OCI-M1 (cell line): ENCODE results near the gene S100PBP.
"Not testable (repeated sequence)": the region's sequence is repeated elsewhere in the genome, so short reads cannot be mapped to it uniquely, and the experiment has no call there.

Experiments
- DNase-seq: peaks from one replicate; lab custom pipeline; 2025; lab: John Stamatoyannopoulos, UW

The S100PBP gene

DNA sequence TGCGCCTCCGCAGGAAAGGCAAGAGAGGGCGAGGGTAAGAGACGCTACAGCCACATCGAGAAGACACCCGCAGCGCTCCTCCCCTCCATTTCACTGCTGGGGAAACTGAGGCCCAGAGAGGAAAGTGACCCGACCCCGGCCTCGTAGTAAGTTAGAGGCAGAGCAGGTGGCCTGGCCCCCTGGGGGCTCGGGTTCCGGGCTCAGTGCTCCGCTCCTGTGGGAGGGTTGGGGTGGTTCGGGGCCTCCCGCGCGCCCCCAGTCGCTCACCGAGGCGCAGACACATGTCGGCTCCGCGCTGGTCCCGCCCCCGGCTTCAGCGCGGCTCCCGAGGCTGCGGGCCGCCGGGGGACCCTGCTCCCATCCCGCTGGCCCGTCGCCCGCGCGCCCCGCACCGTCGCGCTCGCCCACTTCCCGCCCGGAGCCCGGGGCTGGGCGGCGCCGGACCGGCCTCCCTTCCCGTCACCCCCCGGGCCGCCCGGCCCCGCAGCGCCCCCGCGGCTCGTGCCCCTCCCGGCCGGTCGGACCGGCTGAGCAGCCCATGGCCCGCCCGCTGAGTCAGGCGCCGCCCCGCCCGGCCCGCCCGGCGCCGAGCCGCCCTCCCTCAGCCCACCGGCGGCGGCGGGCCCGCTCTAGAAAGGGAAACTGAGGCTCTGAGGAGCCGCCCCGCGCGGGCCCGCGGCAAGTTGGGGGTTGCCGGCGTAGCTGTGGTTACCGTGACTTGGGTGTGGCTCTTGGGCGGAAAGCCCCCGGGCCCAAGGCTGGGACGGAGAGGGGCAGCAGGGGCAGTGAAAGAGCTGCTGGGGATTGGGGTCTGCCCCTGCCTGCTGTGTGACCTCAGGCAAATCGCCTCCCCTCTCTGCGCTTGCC lies 83.7 kb downstream of the S100PBP start, which contains the start of gene TMEM54:
Gene TMEM54, minus strand, starts transcription at position 434 of the 867 bp plus-strand sequence. Its CDS starts 151 bp downstream, at position 283.
- no peak for DNase-seq

DNA sequence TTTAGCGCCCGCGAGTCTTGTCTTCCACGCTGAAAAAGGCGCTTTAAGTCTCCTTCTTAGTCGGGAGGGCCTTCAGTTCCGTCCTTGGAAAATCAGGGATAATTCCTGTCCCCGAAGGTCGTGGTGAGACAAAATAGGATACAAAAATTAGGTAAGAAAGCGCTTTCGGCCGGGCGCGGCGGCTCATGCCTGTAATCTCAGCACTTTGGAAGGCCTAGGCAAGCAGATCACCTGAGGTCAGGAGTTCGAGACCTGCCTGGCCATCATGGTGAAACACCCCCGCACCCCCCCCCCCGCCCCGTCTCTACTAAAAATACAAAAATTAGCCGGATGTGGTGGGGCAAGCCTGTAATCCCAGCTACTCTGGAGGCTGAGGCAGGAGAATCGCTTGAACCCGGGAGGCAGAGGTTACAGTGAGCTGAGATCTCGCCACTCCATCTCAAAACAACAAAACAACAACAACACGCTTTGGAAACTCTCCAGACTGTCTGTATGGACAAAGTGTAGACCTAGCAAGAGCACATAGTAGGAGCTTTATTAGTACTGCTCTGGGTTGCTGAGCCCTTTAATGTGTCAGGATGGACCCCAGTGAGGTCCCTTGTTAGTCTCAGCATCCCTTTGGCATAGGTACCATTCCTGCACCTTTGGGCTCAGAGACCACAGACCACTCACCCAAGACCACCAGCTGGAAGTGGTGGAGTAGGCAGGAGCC lies 84.5 kb downstream of the S100PBP start:
- no peak for DNase-seq

DNA sequence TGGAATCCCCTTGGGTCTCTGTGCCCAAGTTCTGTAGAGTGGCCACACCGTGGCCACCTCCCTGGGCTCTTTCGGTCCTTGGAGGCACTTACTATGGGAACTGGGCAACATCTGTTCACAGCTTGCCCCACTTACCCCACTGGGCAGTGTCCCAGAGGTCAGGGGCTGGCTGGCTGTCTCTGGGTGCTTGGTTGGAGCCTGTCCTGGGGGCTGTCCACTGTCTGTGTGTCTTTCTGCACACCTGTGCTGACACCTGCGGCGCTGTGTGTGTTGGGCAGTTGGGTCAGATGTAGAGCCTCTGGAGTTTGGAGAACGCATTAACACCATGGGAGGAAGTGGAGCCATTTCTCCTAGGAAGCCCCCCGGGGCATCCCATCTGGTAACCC lies 85.1 kb downstream of the S100PBP start:
- no peak for DNase-seq

DNA sequence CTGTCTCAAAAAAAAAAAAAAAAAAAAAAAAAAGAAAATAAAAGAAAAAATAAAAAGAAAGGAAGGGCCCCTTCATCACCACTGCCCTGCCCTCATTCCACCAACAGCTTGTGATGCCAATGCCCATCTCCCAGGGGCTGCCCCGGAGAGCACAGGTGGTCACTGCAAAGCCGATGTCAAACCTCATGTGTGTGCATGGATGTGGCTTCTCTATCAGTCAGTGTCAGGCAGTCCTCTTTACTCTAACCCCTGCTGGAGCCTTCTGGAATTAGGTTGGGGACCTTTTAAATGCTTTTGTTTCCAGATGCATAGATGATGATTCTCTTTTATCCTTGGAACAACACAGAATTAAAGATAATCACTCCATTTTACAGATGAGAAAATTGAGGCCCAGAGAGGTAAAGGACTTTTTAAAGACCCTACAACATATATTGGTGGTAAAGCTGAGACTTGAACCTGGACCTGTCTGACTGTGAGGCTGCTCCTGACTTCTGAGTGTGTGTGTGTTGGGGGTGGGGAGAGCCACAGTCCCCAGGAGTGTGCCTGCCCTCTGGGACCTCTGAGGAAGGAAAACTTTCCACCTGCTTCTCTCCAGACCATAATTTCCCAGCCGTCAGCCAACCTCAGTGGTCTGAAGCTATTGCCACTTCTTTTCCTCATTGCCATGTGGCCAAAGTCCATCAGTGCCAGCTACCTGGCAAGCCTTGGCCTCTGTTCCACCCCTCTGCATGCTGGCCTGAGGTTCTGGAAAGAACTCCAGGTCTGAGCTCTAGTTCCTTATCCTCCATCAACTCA lies 86.7 kb downstream of the S100PBP start:
- no peak for DNase-seq

DNA sequence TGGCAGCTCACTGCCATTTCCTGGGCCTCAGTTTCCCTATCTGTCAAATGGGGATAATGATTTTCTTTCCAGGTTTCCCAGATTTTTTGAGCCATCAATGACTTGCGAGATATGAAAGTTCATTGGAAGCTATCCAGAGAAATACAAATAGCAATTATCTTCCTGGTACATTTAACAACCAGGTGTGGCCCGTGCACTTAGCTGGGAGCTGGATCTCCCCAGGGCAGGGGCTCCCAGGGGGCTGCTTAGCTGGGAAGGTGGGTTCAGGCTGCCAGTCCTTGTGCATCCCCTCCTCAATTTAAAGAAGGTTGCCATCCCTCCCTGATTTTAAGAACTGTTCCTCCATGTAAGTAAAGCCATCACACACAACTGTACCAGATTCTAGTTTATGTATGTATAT lies 87.3 kb downstream of the S100PBP start:
- DNase-seq = no peak

DNA sequence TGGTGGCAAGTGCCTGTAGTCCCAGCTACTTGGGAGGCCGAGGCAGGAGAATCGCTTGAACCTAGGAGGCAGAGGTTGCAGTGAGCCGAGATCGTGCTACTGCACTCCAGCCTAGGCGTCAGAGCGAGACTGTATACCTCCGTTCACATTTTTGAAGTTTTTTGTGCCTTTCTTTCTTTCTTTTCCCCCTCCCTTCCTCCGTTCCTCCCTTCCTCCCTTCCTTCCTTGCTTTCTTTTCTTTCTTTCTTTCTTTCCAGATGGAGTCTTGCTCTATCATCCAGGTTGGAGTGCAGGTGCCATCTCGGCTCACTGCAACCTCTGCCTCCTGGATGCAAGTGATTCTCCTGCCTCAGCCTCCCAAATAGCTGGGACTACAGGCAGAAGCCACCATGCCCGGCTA lies 88.1 kb downstream of the S100PBP start:
- DNase-seq = not testable (repeated sequence)

DNA sequence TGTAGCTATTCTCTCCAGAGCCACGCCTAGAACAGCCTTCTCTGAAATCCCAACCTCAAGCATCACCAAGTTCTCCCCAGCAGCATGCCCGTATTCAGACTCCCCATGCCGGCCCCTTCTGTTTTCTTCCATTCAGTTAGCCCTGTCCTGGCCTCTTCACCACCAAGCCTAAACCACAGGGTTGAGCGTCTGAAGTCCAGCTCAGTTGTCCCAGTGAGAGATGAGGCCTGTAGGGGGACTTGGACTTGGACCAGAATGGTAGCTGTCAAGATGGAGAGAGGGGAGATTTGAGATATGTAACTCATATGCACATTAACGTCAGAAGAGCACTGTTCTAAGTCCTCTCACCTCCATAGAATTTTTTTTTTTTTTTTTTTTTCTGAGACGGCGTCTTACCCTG lies 89.2 kb downstream of the S100PBP start:
- DNase-seq = no peak

DNA sequence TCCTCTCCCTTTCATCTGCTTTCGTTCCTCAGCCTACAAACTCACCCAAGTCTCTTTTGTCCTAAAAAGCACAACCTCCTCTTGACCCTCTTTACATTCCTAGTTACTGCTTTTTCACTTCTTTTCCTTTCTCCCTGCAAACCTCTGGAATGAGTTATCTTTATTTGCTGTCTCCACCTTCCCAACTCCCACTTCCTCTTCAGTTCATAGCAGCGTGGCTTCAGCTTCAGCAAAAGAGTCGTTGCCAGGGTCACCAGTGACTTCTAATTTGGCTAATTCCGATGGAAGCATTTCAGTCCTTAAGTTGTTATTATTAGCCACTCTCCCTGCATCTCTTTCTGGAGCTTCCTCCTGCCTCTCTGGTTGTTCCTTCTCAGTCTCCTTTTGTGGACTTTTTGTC lies 90.0 kb downstream of the S100PBP start:
- peak; percentile 24 for DNase-seq
